Fibroblast of pulmonary artery (primary cell): ENCODE measurements around the gene CCDC83.
A peak's percentile ranks its signal among the peaks of the same experiment; 100 is the strongest.

Experiments
- DNase-seq: peaks from one replicate; pipeline ENCODE4 v3.0.0-alpha.2; 2010; ENCODE audit warnings: low read depth
- H3K4me3 ChIP-seq: replicated peaks from 2 replicates; pipeline ENCODE4 v1.5.1; 2011; ENCODE audit warnings: low read depth, mild to moderate bottlenecking, control low read depth, low read length, moderate library complexity
- TF ChIP-seq, protein P1 (sequence below): IDR thresholded peaks from 2 replicates; pipeline ENCODE4 v1.5.1; 2011; ENCODE audit warnings: mild to moderate bottlenecking, control low read depth, low read length, inconsistent platforms; ENCODE audit errors: missing control alignments

The CCDC83 gene

GRCh38 chr11:85855341-85855656 is at the start of gene CCDC83:
TSS of gene CCDC83 (plus strand) at chr11:85855383. CDS start at chr11:85865124, 9,741 bp downstream.
- TF ChIP-seq, protein P1, sequence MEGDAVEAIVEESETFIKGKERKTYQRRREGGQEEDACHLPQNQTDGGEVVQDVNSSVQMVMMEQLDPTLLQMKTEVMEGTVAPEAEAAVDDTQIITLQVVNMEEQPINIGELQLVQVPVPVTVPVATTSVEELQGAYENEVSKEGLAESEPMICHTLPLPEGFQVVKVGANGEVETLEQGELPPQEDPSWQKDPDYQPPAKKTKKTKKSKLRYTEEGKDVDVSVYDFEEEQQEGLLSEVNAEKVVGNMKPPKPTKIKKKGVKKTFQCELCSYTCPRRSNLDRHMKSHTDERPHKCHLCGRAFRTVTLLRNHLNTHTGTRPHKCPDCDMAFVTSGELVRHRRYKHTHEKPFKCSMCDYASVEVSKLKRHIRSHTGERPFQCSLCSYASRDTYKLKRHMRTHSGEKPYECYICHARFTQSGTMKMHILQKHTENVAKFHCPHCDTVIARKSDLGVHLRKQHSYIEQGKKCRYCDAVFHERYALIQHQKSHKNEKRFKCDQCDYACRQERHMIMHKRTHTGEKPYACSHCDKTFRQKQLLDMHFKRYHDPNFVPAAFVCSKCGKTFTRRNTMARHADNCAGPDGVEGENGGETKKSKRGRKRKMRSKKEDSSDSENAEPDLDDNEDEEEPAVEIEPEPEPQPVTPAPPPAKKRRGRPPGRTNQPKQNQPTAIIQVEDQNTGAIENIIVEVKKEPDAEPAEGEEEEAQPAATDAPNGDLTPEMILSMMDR = no peak
- H3K4me3 ChIP-seq = peak within 1 kb of the TSS; percentile 58
- no peak for DNase-seq

DNA sequence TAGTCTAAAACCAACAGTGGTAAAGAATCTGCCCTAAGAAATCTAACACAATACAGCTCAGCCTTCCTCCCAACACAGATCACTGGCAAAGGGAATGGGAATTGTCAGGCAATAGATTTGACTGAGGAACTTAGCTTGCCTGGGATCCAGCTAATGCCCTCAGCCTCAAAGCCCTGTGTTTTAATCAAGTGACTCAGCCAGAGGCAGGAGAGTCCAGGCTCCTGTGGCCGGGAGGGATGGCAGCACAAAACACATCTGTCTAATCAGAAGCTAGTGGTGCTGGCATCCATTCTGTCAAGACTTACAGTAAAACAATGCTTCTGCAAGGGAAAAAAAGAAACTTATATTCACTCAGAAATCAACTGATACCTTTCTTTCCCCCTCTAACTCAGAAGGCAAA is 49.8 kb upstream of the CCDC83 start:
- TF ChIP-seq, protein P1 = no peak

DNA sequence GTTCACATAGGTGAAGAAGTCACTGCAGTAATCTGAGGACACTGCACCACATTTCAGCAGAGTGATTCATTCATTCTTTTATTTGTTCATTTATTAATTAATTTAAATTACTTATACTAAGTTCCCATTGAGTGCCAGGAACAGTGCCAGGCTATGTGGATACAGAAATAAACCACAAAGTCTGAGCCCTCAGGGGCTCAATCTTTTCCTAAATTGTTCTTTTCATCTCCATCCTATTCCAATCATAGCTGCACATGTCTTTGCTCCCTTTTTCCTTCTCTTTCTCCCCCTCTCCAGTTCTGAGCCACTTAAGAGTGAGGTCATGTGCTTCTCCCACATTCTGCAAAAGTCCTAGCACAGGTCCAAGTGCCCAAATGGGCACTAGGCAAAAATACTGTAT is 49.2 kb upstream of the CCDC83 start:
- DNase-seq = no peak
- H3K4me3 ChIP-seq = no peak overlapping the region
- TF ChIP-seq, protein P1 = no peak

More for the DNA sequence above, 49.8 kb upstream of the CCDC83 start:
- no peak overlapping the region for H3K4me3 ChIP-seq
- DNase-seq = no peak

GRCh38 chr11:85806876-85807275 is 48.3 kb upstream of the CCDC83 start:
- no peak overlapping the region for H3K4me3 ChIP-seq
- TF ChIP-seq, protein P1 = no peak
- peak; percentile 12 for DNase-seq

DNA sequence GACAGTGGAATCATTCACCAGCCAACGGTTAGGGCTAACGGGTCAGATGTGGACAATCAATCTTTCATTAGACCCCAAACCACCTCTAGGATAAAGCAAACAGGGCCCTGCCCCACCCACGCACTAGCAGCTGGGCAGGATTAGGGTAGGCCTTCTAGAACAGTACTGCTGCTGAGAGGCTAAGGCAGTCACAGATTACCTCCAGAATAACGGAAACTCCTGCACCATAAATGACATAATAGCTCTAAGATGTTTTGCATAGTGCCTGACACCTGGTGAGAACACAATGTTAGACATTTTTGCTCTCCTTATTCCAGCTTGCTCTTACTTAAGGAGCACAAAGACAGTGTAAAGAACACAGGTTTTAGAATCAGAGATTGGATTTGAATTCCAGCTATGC is 46.0 kb upstream of the CCDC83 start:
- TF ChIP-seq, protein P1 = no peak
- no peak for DNase-seq
- no peak overlapping the region for H3K4me3 ChIP-seq

DNA sequence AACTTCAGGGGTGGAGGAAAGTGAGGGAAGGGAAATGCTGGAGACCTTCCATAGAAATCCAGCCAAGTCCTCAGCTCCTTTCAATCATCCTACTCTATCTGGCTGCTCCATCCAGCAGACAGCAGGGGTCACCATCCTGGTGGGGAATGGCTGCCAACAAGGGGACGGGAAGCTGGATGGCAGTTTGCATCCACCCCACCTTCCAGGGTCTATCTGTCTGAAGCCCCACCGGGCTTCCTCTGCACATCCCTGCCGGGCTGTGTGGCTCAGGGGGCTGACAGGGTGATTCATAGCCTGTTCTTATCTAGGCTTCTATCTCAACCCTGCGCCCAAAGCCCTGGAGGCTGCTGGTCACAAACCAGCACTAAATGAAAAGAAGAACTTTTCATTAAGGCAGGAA is 45.3 kb upstream of the CCDC83 start:
- TF ChIP-seq, protein P1 = no peak
- no peak for DNase-seq
- H3K4me3 ChIP-seq = no peak overlapping the region

GRCh38 chr11:85810521-85810870 is 44.7 kb upstream of the CCDC83 start:
- no peak for DNase-seq
- TF ChIP-seq, protein P1 = no peak
- H3K4me3 ChIP-seq = peak overlapping the region; percentile 54
